ENCODE data around the gene AK6. TPM values are rescaled to one million over a fixed set of nuclear protein-coding genes. Genes with fewer than 3 reads are reported as not detected.
"Not testable (repeated sequence)": the region's sequence is repeated elsewhere in the genome, so short reads cannot be mapped to it uniquely, and the experiment has no call there.

AK6 gene
- total RNA-seq, 3 donors from 2014 or later: 21.4 to 35.8 (median 28.5) TPM

- intact Hi-C loops (cut with DNase I, micrococcal nuclease): no loop called here
- ATAC-seq (peak; percentile 98), DNase-seq (peak; percentile 94 to 95 (median 95))
These were observed 45.7 kb upstream of the AK6 start, which contains the start of gene MARVELD2 for GRCh38 chr5:69414885-69415583. TSS of gene MARVELD2 (plus strand) at chr5:69415116. CDS start at chr5:69419386, 4,270 bp downstream.

GRCh38 chr5:69404659-69405330 is 35.5 kb upstream of the AK6 start:
- no peak for TF ChIP-seq CTCF (IDR thresholded peaks at IDR 0.05)
- DNase-seq (no peak), ATAC-seq (no peak)
- intact Hi-C loops (cut with DNase I, micrococcal nuclease): no loop called here
- Histone ChIP-seq H3K4me1 (ENCODE audit: low read depth) (no peaks in the 10 kb centered on the region), H3K4me3 (no peak overlapping the region), H3K36me3 (ENCODE audit: low read depth) (no peaks in the 10 kb centered on the region), H3K9me3 (no peaks in the 10 kb centered on the region)

More at GRCh38 chr5:69414885-69415583, 45.7 kb upstream of the AK6 start, which contains the start of gene MARVELD2:
- Histone ChIP-seq H3K9me3 (no peaks in the 10 kb centered on the region), H3K4me3 (peak within 1 kb of the TSS; percentile 54), H3K36me3 (ENCODE audit: low read depth) (no peaks in the 10 kb centered on the region), H3K4me1 (ENCODE audit: low read depth) (no peaks in the 10 kb centered on the region)
- TF ChIP-seq CTCF (IDR thresholded peaks at IDR 0.05): peak; percentile 36

GRCh38 chr5:69378376-69378775 is 9.1 kb upstream of the AK6 start:
- ATAC-seq (no peak), DNase-seq (no peak)
- no peaks in the 10 kb centered on the region for H3K4me1 ChIP-seq (ENCODE audit: low read depth)
- no peak for TF ChIP-seq CTCF (IDR thresholded peaks at IDR 0.05)
- no peaks in the 10 kb centered on the region for H3K9me3 ChIP-seq
- intact Hi-C loops (cut with DNase I, micrococcal nuclease): no loop called here
- H3K36me3 ChIP-seq (ENCODE audit: low read depth): no peaks in the 10 kb centered on the region
- H3K4me3 ChIP-seq: no peak overlapping the region

DNA sequence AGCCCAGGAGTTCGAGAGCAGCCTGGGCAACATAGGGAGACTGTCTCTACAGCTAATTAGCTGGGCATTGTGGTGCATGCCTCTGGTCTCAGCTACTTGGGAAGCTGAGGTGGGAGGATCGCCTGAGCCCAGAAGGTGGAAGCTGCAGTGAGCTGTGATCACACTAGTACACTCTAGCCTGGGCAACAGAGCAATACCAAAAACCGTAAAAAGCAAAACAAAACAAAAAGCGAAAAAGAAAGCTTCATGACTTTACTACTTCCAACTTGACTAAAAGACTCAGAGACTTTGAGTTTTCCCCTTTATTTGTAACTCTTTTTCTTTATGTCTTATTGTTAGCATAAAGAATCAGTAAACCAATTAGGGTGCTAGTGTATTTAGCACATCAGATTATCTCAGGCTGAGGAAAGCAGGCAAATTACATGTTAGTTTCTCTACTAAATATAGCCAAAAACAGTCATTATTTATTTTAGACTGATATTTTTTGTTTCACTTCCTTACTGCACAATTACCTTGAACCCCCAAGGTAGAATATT is 5.7 kb upstream of the AK6 start:
- Histone ChIP-seq H3K4me1 (ENCODE audit: low read depth) (peaks cover 18% of the 10 kb centered on the region), H3K9me3 (no peaks in the 10 kb centered on the region), H3K36me3 (ENCODE audit: low read depth) (no peaks in the 10 kb centered on the region), H3K4me3 (no peak overlapping the region)
- ATAC-seq (no peak), DNase-seq (no peak)
- intact Hi-C loops (cut with DNase I, micrococcal nuclease): no loop called here
- no peak for TF ChIP-seq CTCF (IDR thresholded peaks at IDR 0.05)

- no peaks in the 10 kb centered on the region for H3K9me3 ChIP-seq
- intact Hi-C loops (cut with DNase I, micrococcal nuclease): no loop called here
- TF ChIP-seq CTCF (IDR thresholded peaks at IDR 0.05): no peak
These were observed 3.1 kb upstream of the AK6 start for GRCh38 chr5:69372394-69372793.

GRCh38 chr5:69370335-69370734 is 1.0 kb upstream of the AK6 start:
- peak overlapping the region; percentile 66 for H3K4me3 ChIP-seq
- intact Hi-C loops (cut with DNase I, micrococcal nuclease); H3K36me3 ChIP-seq (ENCODE audit: low read depth); H3K9me3 ChIP-seq; ATAC-seq: not testable (repeated sequence)
- peaks cover 31% of the 10 kb centered on the region for H3K4me1 ChIP-seq (ENCODE audit: low read depth)
- peak in 2 of 3 donors; percentile 9 to 42 for DNase-seq

More at GRCh38 chr5:69372394-69372793, 3.1 kb upstream of the AK6 start:
- ATAC-seq: no peak
- no peak overlapping the region for H3K4me3 ChIP-seq
- DNase-seq: no peak
- no peaks in the 10 kb centered on the region for H3K36me3 ChIP-seq (ENCODE audit: low read depth)
- peaks cover 31% of the 10 kb centered on the region for H3K4me1 ChIP-seq (ENCODE audit: low read depth)

Measured in mucosa of descending colon (tissue), 3 donors.